Hematopoietic multipotent progenitor cell treated with erythropoietin and hydrocortisone succinate and interleukin-3 and kit ligand, for 4 days (in vitro differentiated cells): ENCODE results near the gene ANKRD7.

Experiments used
- DNase-seq: peaks from one replicate; pipeline ENCODE4 v3.0.0-alpha.2; 2015

Gene ANKRD7, protein sequence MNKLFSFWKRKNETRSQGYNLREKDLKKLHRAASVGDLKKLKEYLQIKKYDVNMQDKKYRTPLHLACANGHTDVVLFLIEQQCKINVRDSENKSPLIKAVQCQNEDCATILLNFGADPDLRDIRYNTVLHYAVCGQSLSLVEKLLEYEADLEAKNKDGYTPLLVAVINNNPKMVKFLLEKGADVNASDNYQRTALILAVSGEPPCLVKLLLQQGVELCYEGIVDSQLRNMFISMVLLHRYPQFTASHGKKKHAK

DNA sequence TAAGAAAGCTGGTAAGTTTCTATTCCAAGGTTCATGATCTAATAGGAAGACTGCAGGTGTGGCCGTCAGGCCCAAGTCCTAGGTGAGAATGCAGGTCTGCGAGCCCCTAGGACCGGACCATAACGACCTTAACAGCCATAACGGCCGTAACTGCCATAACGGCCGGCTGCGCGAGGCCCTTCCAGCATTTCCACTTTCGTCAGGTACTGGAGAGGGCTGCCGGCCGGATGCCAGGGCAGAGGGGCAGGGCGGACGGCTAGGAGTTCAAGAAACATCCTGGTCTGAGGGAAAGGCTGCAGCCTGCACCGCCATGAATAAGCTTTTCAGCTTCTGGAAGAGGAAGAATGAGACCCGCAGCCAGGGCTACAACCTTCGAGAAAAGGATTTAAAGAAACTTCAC lies at the start of gene ANKRD7:
Gene ANKRD7, plus strand, starts transcription at position 184 of the 400 bp plus-strand sequence. Its CDS starts 127 bp downstream, at position 311.
- DNase-seq = no peak

DNA sequence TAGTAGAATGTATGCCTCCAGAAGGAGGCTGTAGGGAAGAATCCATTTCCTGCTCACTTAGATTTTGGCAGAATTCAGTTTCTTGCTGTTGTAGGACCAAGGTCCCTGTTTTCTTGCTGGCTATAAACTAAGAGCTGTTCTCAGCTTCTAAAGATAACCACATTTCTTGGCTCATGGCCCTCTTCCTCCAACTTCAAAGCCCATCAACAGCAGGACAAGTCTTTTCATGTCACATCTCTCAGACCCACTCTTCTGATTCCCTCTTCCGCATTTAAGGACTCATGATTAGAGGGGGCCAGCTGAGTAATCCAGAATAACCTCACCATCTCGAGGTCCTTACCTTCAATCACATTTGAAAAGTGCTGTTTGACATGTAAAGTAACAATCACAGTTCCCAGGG lies 48.8 kb upstream of the ANKRD7 start:
- no peak for DNase-seq

DNA sequence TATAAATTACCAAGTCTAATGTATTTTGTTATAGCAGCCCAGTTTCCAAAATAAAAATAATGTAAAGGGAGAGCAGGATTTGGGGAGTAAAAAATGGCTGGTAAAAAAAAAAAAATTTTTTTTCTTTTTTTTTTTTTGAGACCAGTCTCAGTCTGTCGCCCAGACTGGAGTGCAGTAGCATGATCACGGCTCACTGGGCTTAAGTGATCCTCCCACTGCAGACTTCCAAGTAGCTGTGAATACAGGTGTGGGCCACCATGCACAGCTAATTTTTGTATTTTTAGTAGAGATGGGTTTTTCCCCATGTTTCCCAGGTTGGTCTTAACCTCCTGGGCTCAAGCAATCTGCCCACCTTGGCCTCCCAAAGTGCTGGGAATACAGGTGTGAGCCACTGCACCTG lies 45.3 kb upstream of the ANKRD7 start:
- no peak for DNase-seq

DNA sequence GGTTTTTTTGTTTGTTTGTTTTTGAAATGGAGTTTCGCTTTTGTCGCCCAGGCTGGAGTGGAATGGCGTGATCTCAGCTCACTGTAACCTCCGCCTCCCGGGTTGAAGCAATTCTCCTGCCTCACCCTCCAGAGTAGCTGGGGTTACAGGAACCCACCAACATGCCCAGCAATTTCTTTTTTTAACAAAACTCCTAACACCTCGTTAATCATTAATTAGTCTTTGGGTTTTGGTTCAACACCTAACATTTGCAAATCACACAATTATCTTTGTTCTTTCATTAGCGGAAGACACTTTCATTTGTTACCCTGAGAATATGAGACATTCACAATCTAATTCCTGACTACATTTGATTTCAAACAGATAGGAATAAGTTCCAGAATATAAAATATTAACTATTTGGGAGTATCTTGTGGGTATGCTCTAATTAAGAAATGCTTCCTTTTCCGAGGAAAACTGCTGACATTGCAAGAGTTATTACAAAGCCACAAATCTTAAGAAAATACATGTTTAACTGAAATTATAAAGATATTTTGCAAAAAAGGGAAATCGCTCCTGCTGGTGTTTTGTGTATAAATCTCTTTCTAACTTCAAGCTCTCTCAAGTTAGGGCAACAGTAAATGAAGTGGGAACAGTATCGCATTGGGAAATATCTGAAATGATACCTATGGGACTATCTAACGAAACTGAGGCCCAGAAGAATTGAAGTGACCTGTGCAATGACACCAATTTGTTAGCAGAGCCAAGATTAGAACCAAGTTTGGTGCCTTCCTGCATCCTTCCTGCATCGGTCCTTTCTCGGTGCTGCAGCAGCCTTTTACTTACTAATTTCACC lies 41.7 kb upstream of the ANKRD7 start:
- peak; percentile 33 for DNase-seq

DNA sequence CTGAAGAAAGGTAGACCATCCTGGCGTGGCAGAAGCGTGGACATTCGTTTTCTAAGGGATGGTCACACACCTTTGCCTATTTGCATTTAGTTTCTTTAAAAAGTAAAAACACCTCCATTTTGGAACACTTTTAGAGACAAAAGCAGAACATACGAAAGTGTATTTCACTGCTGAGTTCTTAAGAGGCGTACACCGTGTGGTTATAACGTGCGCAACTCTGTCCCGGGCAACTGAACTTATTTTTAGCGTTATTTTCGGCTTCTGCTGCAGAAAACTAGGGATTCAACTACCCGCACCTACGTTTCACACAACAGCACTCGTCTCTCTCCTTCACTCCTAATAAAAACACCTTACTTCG lies 41.1 kb upstream of the ANKRD7 start:
- peak; percentile 38 for DNase-seq

DNA sequence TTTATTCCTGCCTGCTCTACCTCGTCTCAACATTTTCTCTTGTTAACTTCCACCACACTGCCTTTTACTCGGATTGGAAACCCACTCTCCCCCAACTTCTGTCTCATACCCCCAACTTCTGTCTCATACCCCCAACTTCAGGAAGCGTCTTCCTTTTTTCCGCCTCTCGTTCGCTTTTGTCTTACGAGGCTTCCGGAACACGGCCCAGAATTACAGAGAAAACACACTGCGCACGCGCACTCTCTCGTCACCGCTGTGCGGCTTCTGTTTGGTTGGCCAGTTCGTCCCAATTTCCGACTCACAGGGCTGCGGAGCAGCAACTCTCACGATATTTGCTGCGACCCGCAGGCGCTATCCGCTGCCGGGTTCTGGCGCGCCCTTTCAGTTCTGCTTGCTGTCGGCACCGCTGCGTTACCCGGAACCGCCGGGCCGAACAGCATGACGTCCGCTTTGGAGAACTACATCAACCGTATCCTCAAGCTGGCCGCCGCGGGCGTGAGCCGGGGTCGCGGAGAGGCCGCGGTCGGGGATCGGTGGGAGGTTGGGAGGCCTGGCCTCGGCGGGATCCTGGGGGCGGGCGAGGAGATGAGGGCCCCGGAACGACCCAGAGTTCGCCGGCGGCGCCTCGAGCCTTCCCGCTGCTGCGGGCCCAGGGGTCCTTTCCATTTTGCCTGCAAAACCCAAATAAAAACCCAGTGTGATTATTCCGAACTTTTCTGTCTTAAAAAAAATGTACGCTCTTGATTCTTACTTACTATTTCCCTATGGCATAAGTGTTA lies 40.5 kb upstream of the ANKRD7 start, which contains the start of gene LSM8:
Gene LSM8, plus strand, starts transcription at position 379 of the 779 bp plus-strand sequence. Its CDS starts 60 bp downstream, at position 439.
- DNase-seq = peak; percentile 99

DNA sequence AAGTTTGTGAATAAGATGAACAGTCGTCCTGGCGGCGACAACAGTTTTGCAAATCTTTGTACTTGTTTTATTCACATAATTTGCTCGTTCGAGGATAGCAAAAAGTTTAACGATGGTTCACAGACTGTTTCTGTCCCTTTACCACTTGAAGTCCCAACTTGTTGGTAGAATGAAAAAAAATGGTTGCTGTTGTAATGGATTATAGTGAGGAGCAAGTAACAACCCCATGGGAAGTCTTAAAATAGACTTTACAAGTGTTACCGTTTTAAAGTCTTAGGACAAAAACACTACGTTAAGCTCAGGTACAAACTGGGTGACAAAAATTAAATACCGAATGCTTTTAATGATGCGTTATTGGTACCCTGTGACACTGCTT lies 40.0 kb upstream of the ANKRD7 start:
- peak; percentile 39 for DNase-seq

DNA sequence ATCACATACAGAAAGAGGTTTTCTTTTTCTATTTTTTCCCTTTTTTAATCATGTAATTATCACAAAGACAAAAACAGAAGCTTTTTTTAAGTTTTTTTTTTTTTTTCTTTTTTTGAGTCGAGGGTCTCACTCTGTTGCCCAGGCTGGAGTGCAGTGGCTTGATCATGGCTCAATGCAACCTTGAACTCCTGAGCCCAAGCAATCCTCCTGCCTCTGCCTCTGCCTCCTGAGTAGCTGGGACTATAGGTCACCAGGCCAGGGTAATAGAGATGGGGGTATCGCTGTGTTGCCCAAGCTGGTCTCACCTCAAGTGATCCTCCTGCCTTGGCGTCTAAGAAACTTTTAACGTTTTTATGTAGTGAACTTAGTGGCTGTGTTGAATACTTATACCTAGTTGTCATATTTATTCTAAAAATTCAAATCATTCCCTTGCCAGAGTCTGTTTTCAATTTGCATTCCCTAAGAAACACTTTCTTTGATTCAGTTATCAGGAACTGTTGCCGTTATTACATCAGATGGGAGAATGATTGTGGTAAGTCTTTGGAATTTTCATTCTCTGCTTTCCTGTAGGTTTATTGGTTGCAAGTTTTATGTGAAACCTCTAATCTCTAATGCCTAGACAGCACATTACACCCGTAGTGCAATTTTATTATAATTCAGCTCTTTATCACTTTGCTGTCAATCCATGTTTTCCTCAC lies 39.2 kb upstream of the ANKRD7 start:
- DNase-seq = no peak

DNA sequence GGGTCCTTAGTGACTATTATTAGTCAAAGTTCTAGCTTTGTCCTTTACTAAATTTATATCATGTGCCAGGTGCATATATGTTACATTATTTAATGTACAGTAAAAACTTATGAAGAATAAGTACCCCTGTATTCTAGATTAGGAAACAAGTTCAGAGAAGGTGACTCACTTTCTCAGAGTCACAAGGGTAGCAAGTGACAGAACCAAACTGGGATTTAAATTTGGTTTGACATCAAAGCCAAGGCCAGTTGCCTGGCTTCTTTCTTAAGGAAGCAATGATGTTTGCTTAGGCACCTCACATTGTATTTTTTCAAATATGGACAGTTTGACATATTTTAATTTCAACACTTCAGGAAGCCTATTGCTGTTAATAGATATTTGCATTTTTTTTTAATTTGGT lies 38.0 kb upstream of the ANKRD7 start:
- peak; percentile 21 for DNase-seq

DNA sequence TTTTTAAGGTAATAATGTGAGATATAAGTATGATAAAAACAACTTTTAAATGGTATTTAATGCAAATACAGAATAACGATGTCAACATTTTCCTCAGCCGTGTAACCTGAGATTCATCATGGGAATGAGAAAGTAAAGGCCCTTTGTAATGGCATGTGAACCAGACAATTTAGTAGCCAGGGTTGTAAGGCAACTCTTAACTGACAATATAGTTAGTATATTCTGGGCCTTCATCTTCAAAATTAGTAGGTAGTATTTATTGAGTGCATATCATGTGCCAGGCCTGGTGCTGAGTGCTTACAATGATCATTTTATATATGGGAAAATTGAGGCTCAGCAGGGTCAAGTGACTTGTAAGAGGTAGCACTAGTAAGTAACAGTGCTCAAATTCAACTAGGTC lies 29.9 kb upstream of the ANKRD7 start:
- no peak for DNase-seq

DNA sequence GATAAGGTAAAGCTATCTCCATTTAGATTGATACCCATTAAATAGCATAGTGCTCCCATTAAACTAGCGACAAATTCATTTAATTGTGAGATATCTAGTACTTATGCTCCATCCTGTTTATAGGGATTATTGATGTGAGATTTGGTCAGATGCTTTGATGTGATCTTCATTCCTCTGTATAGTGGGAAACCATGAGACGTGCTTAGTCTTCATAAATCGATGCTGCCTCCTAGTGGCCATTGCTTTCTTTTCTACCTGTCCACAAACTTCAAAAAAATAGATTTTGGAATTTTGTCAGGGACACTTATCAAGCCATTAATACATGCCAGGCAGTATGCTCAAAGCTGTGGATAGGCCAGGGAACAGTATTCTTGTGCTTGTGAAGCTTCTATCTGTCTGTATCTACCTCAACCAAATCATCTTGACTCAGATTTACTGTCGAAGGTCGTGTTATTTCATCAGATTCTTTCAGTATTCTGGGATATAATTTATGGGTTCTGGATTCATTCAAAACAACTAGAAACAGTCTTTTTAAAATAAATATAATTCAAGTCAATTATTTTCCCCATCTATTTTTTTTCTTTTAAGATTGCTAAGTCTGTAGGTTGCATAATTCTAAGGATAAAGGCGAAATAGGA lies 28.5 kb upstream of the ANKRD7 start:
- DNase-seq = peak; percentile 84

DNA sequence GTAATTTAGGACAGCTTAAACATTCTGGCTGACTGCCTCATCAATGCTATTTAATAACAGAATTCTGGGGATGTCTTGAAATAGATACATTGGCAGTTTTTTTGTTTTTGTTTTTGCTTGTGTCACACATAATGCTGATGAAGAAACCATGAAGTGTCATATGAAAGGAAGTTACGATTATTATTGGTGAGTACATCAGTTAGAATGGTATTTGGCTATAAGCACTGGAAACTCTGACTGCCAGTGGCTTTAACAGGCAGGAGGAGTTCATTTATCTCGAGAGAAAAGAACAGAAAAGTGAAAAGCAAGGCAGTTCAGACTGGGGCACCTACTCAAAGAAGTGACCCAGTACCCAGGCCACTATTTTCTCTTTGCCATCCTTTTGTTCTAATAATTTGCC lies 22.4 kb upstream of the ANKRD7 start:
- DNase-seq = no peak

DNA sequence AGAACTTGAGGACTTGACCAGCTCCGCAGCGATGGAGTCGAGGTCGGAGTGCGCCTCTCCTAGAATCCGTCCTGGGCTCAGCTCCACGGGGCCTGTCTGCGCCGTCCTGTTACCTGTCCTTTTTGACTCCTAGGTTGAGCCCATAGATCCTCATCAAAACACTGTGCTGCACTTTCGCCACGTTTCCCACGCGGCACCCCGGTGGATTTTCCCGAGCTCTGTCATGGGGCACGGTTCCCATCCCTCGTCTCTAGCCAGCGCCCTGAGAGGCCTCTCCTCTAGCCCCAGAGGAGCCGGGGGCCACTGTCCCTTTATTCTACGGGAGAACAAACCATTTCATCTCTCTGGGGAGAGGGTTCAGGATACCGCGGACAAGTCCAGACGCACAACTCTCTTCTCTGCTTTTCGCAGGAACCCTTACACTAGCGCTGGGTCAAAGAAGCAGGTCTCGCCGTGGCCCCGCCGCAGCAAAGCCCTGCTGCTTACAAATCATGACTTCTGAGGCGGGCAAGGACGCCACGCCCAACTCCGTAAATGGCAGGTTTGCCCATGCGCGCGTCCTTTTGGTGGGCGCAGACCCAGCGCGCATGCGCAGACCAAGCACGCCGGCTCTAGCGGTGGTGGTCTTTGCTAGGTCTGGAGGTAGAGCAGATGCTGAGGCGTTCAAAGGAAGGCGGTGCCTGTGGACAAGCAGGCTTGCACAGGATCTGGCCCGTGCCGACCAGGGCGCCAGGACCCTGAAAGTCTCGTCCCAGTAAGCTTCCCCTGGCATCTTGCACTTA lies 10.3 kb upstream of the ANKRD7 start:
- peak; percentile 93 for DNase-seq

DNA sequence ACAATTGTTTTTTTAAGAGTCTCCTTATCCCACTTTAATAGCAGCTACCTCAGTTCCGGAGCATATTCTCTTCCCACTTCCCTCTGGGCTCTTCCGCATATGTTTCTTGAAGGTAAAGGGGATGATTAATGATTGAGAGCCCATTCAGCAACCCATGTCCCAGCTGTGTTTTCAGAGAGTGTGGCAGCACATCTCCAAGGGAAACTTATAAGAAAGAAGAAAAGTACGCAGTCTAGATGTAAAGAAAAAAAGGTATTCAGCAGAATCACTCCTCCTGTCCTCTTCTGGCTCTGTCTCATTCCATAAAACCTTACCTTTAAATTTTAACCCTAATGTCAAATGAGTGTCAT lies 9.7 kb upstream of the ANKRD7 start:
- no peak for DNase-seq

DNA sequence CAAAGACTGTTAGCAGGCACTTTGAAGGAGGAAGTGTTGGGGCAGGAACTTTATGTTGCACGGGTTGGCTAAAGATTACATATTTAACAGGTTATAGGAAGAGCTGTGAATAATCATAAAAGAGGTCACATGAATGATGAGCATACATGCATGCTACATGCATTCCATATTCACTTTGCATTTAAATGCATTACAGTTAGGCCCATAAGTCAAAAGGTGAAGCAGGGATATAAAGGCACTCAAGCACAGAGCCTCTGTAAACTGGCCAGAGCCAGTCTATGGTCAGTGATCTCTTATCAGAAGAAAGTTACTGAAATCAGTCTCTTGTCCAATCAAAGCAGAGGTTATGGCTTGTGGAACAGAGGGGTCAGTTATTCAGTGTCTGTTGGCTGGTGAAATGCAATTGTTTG lies 7.3 kb upstream of the ANKRD7 start:
- DNase-seq = no peak

DNA sequence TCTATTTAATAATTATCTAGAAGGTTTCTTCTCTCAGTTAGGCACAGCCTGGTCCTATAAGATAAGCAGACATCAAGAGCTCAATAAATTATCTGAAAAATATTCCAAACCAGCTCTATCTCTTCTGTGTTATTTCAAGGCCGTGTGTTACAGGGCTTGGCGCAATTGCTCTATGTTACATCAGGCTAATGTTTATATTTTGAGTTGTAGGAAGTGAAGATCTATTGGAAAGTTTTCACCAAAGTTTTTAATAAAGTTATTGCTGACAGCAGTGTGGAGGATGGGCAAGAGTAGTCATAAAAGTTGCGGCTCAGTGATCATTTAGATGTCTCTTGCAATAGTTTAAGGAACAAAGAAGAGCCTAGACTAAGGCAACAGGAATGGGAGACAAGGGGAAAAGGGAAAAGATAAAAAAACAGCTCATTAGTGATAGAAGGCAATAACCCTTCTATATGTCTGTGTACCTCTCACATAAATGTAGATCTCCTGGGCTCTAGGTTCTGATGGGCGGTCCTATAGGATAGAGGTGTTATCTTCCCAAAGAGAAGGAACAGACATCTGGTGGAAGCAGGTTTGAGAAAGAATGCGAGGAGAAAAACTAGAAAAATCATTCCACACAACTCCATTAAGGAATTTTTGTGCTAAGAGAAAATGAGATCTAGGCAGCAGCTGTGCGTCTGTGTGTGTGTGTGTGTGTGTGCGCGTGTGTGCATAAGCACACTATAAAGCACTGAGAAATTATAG lies 5.9 kb upstream of the ANKRD7 start:
- DNase-seq = peak; percentile 37

DNA sequence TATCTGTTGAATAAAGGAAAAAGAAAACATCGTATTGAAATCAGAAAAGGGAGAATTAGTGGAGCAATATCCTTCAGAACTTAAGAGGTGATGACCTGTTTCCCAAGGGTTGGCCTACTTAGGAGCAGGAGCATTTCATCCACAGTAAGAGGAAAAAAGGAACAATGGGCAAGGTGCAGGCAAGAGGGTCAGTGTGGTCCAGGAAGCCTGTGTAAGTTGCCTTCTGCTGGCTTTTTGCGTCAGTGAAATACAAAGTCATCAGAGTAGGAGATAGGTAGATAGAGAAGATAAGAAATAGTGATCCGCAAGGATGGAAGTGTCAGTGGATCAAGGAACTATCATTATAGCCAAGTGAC lies 5.4 kb upstream of the ANKRD7 start:
- DNase-seq = no peak

DNA sequence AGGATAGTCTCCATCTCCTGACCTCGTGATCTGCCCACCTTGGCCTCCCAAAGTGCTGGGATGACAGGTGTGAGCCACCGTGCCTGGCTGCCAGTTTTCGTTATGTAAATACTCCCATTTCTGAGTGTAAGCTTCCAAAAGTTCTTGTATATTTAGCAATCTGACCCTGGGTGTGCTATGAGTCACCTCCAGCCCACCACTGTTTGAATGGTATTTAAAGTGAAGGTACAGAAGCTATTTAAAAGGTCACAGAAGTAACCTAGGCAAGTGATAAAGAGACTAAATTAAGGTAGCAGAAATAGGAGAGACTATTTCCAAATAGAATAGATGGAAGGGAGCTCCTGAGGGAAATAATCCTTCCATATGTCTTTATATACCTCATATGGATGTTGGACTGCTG lies 3.9 kb upstream of the ANKRD7 start:
- no peak for DNase-seq

DNA sequence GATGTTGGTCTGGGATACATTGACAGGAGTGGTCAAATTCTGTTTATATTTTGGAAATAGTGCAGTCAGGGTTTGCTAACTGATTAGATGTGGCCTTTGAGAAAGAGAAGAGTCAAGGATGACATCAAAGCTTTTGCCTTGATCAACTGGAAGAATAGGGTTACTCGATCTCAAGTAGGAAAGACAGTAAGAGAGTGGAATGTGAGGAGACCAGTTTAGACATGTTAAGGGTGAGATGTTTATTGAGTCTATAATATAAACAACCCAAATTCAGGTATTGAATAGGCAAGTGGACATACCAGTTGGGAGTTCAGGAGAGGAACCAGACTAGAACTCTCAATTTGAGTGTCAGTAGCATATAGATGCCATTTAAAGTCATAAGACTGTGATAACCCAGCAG lies 1.9 kb upstream of the ANKRD7 start:
- no peak for DNase-seq

DNA sequence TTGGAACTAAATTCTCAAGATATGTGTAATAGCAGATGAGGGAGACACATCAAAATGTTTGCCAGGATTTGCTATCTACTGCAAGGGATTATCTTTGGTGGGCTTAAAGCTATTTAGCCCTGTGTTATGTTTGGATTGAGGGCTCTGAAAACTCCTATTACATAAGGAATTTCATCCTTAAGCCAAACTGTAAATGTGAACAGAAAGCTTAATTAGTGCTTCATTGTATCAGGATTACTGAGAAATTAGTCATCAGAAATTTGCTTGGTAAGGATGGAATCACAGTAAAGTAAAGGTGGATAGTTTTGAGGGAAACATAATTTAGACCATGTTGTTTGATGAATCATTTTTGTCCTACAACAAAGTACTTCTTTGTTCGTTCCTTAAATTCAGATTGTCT lies 8.3 kb downstream of the ANKRD7 start:
- DNase-seq = no peak

DNA sequence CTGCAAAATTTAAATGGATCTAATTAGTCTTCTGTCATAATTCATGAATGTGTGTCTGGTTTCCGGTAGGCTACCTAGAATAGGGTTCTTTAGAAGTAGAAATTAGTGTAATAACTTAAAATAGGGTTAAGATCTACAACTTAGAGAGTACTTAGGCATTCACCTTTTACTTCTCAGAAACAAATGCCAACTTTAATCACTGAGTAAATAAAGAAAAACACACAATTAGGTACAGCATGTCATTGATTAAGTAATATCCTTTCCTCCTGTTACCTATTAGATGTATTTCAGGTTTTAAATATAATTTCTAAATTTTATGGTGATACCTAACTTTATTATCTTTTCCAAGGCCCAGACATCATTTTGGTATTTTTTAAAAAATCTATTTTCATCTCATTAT lies 9.3 kb downstream of the ANKRD7 start:
- DNase-seq = no peak
